HT-29 (cell line): Measurements from ENCODE around the gene CNGA2. TPM values are rescaled to one million over a fixed set of nuclear protein-coding genes. Genes with fewer than 3 reads are reported as not detected.

Source experiments
- total RNA-seq: library from RNA; depleted of rRNA; stranded (reverse); fragments of >200 nt; shearing (Covaris generic); gene quantifications from 2 replicates; pipeline ENCODE4 v1.2.3, GENCODE V29; 2014; rRNA removed

CNGA2 gene
- total RNA-seq, 1 experiment from 2014 or later, result not detected

Other genes starting within 250 kb of the CNGA2 start
- not detected in 2 replicates for gene PASD1, start 171.1 kb upstream of the CNGA2 start, total RNA-seq
- gene PRRG3, start 39.3 kb upstream of the CNGA2 start, total RNA-seq, result not detected in 2 replicates
- gene FATE1, start 18.7 kb upstream of the CNGA2 start, total RNA-seq, result not detected in 2 replicates
- not detected in 2 replicates for gene MAGEA4, start 178.1 kb downstream of the CNGA2 start, total RNA-seq
- 36.9 and 54.4 TPM in 2 replicates for gene GABRE, start 239.9 kb downstream of the CNGA2 start, total RNA-seq